CD4-positive, alpha-beta T cell treated with Interleukin-15 for 1 hour (primary cell): ENCODE results near the gene PLP1.
"Not testable (repeated sequence)": the region's sequence is repeated elsewhere in the genome, so short reads cannot be mapped to it uniquely, and the experiment has no call there.

Source experiments
- DNase-seq: peaks from one replicate; pipeline ENCODE4 v3.0.0-alpha.2; 2020

PLP1 gene

DNA sequence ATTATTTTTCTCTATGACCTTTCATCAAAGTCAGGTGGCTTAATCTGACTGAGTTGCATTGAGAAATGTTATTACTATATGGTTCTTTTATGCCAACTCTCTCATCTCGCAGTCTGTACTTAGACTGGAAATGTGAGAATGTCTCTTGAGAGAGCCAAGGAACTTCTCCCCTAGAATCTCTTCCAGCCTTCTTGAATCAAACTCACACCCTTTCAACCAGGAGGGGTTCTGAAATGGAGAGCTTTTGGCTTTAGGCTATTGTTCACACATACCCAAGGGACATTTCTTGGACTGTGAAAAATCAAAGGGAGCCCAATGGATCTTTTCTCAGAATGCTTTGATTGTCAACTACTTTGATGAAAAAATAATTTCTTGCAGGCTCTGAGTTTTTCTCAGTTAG is 5.1 kb downstream of the PLP1 start:
- DNase-seq = no peak

DNA sequence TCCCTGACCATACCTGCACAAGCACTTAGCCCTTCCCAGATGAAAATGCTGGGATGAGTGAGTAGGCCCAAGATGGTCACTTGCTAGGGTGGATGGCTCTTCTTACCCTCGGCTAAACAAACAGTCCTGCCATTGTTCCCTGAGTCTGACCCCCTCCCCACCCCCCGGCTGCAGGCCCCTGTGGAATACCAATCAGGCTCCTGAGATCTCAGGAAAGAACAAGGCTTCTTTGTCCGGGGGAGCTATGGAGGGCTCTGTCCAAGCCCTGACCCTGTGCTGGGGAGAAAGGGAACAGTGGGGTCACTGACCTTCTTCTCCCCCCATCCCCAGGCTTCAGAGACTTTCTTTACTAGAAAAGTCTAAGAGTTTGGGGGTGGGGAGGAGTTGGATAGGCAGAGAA is 6.0 kb downstream of the PLP1 start:
- no peak for DNase-seq

DNA sequence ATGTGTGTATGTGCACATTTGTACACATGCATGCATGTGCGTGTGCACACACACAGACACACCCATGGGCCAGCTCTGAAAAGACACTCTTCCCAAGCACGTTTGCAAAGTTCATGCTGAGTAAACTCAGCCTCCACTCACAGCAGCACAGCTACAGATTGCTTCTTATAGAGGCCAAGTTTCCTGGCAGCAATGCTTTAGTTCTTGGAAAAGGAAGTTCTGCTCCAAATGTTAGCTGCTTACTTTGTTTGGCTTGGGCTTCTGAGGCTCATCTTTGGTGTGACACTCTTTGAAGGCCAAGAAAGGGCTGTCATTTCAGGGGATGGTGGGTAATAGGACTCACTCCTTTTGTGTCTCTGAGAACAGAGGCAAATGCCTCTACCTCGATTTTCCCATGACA is 6.6 kb downstream of the PLP1 start:
- DNase-seq = no peak

DNA sequence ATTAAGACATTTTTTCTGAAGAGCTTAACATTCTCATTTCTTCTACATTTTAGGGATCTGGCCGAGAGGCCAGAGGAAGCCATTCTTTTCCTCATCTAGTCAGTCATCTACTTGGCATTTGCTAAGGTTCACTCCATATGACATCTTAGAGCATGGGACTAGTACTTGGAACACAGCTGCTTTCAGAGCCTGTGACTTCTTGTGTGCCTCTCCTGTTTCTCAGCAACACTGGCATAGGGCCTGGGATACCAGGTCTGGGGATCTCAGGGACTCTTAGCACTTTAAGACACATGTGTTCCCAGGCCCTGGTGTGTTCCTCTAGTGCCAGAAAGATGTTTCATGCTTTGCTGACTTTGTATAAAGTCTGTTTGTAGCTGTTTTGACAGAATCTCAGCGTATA is 7.3 kb downstream of the PLP1 start:
- no peak for DNase-seq

DNA sequence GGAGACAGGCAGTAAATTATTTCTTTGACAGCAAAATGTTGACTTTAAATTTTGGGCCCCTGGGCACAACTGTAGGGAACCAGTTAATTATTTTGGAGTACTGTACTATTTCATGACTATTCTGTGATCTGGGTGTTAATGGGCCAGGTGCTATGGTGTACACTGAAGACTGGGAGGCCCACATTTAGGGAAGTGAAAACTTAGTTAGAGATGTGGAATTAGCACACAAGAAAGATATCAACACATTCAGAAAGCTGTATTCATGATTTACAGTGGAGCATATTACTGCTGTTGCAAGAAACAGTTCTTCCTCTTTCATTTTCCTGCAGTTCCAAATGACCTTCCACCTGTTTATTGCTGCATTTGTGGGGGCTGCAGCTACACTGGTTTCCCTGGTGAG is 12.4 kb downstream of the PLP1 start:
- no peak for DNase-seq

DNA sequence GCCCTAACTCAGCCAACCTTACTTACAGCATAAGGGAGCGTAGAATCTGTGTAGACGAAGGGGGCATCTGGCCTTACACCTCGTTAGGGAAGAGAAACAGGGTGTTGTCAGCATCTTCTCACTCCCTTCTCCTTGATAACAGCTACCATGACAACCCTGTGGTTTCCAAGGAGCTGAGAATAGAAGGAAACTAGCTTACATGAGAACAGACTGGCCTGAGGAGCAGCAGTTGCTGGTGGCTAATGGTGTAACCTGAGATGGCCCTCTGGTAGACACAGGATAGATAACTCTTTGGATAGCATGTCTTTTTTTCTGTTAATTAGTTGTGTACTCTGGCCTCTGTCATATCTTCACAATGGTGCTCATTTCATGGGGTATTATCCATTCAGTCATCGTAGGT is 14.6 kb downstream of the PLP1 start:
- no peak for DNase-seq

DNA sequence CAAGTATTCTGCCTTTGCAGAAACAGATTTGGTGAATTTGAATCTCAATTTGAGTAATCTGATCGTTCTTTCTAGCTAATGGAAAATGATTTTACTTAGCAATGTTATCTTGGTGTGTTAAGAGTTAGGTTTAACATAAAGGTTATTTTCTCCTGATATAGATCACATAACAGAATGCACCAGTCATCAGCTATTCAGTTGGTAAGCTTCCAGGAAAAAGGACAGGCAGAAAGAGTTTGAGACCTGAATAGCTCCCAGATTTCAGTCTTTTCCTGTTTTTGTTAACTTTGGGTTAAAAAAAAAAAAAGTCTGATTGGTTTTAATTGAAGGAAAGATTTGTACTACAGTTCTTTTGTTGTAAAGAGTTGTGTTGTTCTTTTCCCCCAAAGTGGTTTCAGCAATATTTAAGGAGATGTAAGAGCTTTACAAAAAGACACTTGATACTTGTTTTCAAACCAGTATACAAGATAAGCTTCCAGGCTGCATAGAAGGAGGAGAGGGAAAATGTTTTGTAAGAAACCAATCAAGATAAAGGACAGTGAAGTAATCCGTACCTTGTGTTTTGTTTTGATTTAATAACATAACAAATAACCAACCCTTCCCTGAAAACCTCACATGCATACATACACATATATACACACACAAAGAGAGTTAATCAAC is 15.3 kb downstream of the PLP1 start:
- DNase-seq = no peak

DNA sequence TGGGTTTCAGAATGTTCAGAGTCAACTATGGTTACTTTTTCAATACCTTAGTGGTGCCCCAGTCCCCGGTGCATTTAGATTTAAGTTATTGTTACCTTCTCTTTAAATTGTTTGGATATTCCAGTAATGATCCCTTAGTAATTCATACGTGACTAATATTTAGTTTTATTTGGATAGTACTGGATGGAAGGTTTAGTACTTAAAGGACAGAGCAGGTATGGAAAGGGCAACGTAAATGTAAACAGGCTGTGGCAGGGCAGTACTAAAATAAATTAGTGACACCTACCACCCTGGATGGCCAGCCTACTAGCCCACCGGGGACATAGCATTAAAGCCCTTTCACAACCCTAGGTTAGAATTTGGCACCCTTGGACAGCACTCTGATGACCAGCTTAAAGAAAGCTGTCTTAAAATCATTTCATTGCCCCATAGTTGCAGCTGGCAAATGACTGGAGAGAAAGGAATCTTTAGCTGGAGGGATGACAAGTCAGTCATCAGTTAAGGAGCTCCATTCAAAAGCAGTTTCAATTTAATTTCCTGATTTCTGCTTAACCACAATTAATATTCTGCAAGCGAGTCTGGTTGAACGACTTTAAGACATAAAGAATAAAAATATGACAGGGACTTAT is 16.4 kb downstream of the PLP1 start:
- no peak for DNase-seq

DNA sequence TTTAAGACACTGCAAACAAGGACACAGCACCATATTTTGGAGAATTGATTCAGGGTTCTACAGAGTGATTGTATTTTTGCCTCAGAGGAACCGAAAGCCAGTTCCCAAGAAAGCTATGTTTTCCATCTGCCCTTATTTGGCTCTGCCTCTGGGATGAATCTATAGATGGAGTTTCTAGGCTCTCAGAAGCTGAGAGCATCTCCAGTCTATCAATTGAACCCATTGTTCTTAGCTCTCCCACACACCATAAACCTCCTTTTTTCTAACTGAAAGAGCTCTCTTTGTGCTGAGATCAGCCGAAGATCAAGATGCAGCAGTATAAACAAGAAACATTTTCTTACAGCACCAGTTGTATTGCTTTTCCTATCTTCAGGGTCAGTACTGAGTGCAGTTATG is 16.9 kb downstream of the PLP1 start:
- no peak for DNase-seq

DNA sequence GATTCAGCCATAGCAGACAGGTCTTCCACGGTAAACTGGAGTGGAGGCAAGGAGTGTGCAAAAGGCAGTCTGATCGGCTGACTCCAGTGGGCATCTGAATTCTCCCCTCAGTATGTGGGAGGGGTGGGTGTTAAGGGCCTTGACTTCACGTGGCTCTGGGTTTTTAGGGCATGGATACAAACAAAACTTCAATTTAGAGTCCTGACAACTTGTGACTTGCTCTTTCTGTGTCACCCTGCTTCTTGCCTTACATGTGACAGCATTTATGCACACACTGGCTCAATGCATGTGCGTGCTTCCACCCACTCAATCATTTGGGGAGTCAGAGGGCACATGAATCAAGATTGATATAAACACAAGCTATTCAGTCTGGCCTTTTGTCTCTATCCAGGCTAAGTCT is 17.5 kb downstream of the PLP1 start:
- DNase-seq = no peak

DNA sequence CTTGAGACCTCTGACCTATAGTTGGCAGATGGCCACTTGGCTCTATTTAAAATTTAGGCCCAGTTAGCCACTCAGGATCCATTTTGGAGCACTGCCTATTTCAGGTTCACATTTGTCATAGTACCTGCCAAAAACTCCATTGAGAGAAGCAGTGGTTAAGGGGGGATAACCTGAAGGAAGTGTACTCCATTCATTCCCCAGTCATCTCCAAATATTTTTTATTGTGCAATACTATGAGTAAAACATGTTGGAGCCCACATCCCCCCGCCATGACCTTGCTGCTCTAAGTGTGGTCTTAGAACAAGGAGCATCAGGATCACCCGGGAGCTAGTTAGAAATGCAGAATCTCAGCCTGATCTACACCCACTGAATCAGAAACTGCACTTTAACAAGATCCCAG is 21.1 kb downstream of the PLP1 start:
- DNase-seq = no peak

DNA sequence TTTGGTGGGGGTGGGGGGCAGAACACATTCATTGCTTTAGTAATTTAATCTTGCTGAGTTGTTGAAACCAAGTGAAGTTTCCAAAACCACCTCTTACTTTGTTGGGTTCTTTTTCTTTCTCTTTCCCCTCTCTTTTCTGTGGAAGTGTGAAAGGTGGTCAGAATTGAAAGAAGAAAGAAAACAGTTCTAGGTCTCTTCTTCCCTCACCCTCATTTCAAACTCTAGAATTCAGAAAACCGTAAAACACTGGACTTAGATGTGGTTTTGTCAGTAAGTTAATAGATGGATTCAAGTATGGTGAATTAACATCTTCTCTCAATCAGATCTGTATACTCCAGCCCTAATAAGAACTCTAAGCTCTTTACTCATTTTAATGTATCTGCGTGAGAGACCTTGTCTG is 23.7 kb downstream of the PLP1 start:
- DNase-seq = no peak

DNA sequence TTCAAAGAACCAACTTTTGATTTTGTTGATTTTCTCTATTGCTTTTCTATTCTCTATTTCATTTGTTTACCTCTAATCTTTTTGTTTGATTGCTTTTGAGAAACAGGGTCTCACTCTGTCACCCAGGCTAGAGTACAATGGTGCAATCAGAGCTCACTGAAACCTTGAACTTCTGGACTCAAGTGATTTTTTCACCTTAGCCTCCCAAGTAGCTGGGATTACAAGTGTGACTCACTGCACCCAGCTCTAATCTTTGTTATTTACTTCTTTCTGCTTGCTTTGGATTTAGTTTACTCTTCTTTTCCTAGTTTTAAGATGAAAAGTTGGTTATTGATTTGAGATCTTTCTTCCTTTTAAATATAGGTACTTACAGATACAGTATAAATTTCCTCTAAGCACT is 29.2 kb downstream of the PLP1 start:
- DNase-seq = no peak

DNA sequence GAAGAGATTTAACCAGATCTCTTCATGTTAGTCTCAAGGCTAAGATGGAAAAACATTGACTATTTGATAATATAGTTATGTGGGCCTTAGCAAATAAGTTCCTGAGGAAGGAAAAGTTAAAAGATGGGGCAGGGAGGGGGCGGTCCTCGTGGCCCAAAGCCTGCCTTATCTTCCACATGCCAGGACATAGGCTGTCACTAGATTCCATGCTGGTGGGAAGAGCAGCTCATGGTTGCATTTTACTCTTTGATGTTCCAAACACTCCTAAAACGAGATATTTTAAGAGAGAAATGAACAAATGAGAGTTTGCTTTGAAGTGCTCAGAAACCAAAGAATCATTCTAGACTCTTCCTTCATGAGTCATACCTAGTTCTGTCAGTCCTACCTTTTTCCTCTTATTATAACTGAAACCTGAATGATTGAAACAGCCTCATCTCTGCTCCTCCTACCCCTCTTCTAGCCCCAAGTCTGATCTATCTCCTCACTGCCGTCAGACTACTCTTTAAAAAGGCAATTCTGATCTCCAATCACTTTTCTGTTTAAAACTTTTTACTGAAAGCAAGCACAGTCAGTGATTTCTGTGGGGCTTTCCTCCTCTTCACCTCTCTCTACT is 30.3 kb downstream of the PLP1 start:
- DNase-seq = no peak

DNA sequence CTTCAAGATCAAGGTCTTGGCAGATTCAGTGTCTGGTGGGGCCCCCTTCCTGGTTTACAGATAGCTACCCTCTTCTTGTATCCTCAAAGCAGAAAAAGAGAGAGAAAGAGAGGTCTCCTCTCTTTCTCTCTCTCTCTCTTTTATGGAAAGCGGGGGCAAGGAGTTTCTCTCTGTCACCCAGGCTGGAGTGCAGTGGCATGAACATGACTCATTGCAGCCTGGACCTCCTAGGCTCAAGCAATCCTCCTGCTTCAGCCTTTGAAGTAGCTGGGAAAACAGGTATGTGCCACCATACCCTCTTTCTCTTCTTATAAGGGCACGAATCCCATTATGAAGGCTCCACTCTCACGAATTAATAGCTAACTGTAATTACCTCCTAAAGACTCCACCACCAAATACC is 35.2 kb downstream of the PLP1 start:
- no peak for DNase-seq

DNA sequence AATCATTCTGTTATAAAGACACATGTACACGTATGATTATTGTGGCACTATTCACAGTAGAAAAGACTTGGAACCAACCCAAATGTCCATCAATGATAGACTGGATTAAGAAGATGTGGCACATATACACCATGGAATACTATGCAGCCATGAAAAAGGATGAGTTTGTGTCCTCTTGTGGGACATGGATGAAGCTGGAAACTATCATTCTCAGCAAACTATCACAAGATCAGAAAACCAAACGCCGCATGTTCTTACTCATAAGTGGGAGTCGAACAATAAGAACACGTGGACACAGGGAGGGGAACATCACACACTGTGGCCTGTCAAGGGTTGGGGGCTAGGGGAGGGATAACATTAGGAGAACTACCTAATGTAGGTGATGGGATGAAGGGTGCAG is 40.5 kb downstream of the PLP1 start:
- DNase-seq = not testable (repeated sequence)

DNA sequence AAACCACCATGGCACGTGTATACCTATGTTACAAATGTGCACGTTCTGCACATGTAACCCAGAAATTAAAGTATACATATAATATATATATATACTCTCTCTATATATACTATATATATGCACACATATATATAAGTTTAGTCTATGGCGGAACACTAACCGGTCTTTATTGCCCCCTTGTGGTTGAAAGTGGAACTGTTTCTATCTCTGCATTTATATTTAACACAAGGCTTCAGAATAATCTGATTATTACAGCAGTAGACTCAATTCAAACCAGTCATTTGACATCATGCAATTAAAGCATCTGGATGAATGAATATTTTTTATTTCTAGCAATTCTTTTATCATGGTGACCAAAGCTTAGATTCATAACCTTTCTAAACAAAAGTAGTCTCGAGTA is 40.9 kb downstream of the PLP1 start:
- DNase-seq = no peak

DNA sequence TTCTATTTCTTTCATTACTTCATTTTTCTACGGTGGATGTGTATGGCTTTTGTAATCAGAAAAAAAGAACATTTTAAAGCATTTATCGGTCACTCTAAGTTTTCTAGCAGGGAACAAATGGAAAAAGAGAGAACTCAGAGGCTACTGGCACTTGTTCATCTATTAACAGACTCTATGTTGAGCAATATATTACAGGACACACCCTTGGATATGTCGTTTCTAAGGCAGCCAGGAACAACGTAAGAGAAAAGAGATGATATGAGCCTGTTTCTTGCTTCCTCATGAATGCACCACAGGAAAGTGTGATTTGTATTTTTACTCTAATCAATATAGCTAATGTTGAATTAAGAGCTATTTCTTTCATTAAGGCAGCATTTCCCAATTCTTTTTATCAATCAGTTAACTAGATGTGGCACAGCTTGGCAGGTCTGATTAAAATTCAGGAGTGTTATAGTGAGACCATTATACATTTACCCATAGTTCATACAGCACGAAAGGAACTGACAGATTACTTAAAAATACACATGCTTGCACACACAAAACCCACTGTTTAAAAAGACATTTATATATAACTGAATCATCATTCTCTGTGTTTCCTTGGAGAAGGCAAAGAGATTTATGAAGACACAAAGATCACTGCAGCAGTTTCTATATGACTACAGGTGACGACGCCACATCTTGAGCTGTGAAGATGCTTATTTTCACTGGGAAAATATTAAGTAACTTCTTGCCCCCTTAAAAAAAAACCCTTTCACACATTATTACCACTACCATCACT is 42.4 kb downstream of the PLP1 start:
- DNase-seq = no peak

DNA sequence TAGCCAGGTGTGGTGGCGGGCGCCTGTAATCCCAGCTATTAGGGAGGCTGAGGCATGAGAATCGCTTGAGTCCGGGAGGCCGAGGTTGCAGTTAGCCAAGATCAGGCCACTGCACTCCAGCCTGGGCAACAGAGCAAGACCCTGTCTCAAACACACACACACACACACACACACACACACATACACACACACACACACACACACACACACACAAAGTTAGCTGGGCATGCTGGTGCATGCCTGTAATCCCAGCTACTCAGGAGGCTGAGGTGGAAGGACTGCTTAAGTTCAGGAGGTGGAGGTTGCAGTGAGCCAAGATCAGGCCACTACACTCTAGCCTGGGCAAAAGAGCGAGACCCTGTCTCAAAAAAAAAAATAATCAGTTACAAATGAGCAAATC is 44.2 kb downstream of the PLP1 start:
- DNase-seq = not testable (repeated sequence)

DNA sequence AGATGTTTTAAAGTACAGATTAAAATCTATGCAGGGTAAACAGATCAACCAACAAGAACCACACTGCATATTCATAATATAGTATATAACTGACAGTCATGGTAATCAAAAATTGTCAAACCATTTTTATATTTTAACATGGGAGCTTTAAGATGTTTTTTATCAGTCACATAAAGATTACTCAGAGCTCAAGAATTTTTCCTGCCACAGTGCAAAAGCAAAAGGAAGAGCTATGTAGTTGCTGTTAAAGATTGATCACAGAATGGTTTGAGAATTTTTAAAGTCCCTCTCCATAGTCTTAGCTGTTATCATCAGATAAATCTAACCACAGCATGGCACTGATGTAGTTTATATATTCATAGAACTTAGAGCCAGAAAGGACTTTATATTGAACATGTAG is 47.0 kb downstream of the PLP1 start:
- no peak for DNase-seq

DNA sequence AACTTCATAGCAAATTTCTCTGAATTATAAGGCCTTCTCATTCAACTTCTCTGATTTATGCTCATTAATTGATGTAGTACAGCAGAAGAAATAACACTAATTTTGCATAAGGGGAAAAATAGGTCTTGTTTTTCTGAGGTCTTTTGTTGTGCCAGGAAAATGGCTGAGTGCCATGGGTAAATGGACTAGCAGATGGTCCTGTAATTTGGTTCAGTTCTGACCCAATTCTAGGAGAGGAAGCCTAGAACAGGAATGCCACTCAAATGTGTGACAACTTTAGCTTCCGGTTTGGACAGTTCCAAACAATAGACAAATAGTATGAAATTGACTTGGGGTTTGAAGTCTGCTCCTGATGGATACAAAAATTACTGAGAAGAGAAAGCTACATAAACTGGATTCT is 49.2 kb downstream of the PLP1 start:
- no peak for DNase-seq

DNA sequence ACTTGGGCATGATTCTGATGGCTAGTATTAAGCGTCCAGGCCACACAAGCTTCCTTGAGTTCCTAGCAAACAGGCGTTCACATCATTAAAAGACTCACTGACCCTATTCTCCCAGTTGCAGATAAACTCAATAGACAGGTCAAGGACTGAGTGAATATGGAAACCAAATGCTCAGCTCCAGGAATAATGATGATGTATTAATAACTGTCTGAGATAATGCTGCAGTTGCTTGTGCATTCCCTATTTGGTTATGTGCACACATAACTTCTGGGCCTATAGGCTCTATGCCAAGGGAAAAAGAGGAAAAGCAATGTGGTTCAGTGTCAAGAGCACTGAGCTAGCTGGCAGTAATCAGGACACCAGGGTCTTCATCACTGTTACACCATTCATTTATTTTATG is 51.9 kb downstream of the PLP1 start:
- no peak for DNase-seq

DNA sequence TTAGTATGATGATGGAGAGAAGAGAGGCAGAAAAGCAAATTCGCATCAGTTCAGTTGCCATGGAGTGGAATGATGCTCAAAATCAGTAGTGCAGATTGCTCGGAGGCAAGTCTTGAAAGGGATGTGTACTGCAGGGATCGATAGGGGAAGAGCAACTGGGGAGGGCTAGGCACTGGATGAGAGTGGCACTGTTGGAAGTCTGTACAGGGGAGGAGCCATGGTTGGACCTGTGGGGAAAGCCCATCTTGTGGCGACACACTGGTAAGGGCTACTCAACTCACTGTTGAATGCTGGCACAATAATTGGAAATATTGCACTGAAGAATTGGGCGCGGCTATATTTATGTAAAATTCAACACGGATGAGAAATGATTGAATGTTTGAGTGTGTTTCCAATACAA is 54.2 kb downstream of the PLP1 start:
- no peak for DNase-seq

DNA sequence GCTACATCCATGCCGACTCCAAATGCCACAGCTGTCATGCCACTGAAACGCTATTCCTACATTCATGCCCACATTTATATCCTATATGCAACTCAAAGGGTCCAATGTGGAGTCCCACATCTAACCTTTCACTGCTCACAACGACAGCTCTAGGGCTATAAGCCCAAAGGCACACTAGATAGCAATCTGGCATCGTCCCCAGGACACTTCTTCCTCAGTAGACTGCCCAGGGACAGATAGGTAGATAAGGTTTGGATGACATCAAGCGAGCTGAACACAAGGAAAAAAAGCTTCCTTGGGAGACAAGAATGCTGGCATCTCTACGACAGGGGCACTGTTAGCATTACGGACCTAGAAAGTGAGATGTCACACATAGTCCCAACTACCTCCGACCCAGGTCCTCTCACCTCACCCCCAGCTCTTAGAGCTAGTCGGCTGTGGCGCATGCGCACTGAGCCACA is 54.7 kb downstream of the PLP1 start:
- no peak for DNase-seq
